IMR-90 (cell line): ENCODE results near the gene SCAANT1. TPM values are rescaled to one million over a fixed set of nuclear protein-coding genes. Genes with fewer than 3 reads are reported as not detected.
A peak's percentile ranks its signal among the peaks of the same experiment; 100 is the strongest.

ENCODE experiments used
- ATAC-seq: fragments of 200-7000 bp; cut with Tn5 transposase; 2 replicates; pipeline ENCODE4 v1.9.1; 2020; ENCODE audit warnings: low read depth, mild to moderate bottlenecking, moderate library complexity
- BruUV-seq: library from RNA; stranded (reverse); fragments of 400-500 nt; replicated peaks from 2 replicates; lab custom pipeline; 2021; lab: Mats Ljungman, UMichigan
- CTCF ChIA-PET: fragments of 300-600 bp; formaldehyde crosslinking; extraction: SDS; loops from one replicate; lab custom pipeline; 2021; ENCODE audit warnings: antibody characterized with exemption; lab: Yijun Ruan, JAX
- POLR2A ChIA-PET: fragments of 300-600 bp; sonication (Branson Sonifier 250); formaldehyde crosslinking; loops from one replicate; lab custom pipeline; 2022; ENCODE audit warnings: antibody characterized with exemption; ENCODE audit not compliant: unreplicated experiment; lab: Charles Lee
- DNase-seq: peaks from one replicate; pipeline ENCODE4 v3.0.0; 2013
- H2AFZ ChIP-seq: replicated peaks from 2 replicates; pipeline ENCODE3; 2013; ENCODE audit warnings: low read length, mild to moderate bottlenecking; ENCODE audit not compliant: poor library complexity
- H2AK5ac ChIP-seq: 2 replicates; pipeline ENCODE4 v1.6.1; 2013; ENCODE audit warnings: low read depth, low read length, inconsistent platforms
- H2AK9ac ChIP-seq: replicated peaks from 2 replicates; pipeline ENCODE3; 2013; ENCODE audit warnings: mild to moderate bottlenecking, low read depth, low read length, moderate library complexity; ENCODE audit not compliant: poor library complexity
- H2BK120ac ChIP-seq: 2 replicates; pipeline ENCODE4 v1.6.1; 2013; ENCODE audit warnings: low read depth, low read length, inconsistent platforms
- H2BK15ac ChIP-seq: 3 replicates; pipeline ENCODE4 v1.6.1; 2013; ENCODE audit warnings: low read depth, low read length, inconsistent platforms
- H2BK20ac ChIP-seq: 2 replicates; pipeline ENCODE4 v1.6.1; 2013; ENCODE audit warnings: low read depth, mild to moderate bottlenecking, inconsistent platforms, low read length, moderate library complexity
- H2BK5ac ChIP-seq: 2 replicates; pipeline ENCODE4 v1.6.1; 2013; ENCODE audit warnings: mild to moderate bottlenecking, low read depth, low read length, inconsistent platforms; ENCODE audit not compliant: poor library complexity, severe bottlenecking
- H3K14ac ChIP-seq: replicated peaks from 2 replicates; pipeline ENCODE4 v1.6.1; 2013; ENCODE audit warnings: low read depth, low read length, inconsistent platforms
- H3K18ac ChIP-seq: 2 replicates; pipeline ENCODE4 v1.6.1; 2013; ENCODE audit warnings: low read depth, low read length, control low read depth
- H3K23ac ChIP-seq: 2 replicates; pipeline ENCODE4 v1.6.1; 2013; ENCODE audit warnings: low read depth, low read length, inconsistent platforms
- H3K27ac ChIP-seq: 2 replicates; pipeline ENCODE4 v1.5.1; 2013; ENCODE audit warnings: mild to moderate bottlenecking, control low read depth, low read length; ENCODE audit not compliant: insufficient read depth
- H3K27me3 ChIP-seq: 2 replicates; pipeline ENCODE4 v1.6.1; 2013; ENCODE audit warnings: low read length; ENCODE audit not compliant: control insufficient read depth, insufficient read depth
- H3K36me3 ChIP-seq: 2 replicates; pipeline ENCODE4 v1.6.1; 2013; ENCODE audit warnings: low read length, mixed read lengths; ENCODE audit not compliant: control insufficient read depth, insufficient read depth
- H3K4ac ChIP-seq: 2 replicates; pipeline ENCODE4 v1.6.1; 2013; ENCODE audit warnings: low read depth, low read length, inconsistent platforms
- H3K4me1 ChIP-seq: 2 replicates; pipeline ENCODE4 v1.6.1; 2013; ENCODE audit warnings: low read length, mixed read lengths; ENCODE audit not compliant: control insufficient read depth, insufficient read depth
- H3K4me2 ChIP-seq: 2 replicates; pipeline ENCODE4 v1.6.1; 2013; ENCODE audit warnings: low read depth, mild to moderate bottlenecking, control low read depth, low read length, moderate library complexity
- H3K4me3 ChIP-seq: 2 replicates; pipeline ENCODE4 v1.5.1; 2013; ENCODE audit warnings: low read depth, mild to moderate bottlenecking, control low read depth, low read length, moderate library complexity; ENCODE audit not compliant: insufficient read depth
- H3K56ac ChIP-seq: 2 replicates; pipeline ENCODE4 v1.6.1; 2013; ENCODE audit warnings: low read length, inconsistent platforms; ENCODE audit not compliant: insufficient read depth; ENCODE audit errors: extremely low read depth
- H3K79me1 ChIP-seq, 2 experiments: 2 replicates each; pipeline ENCODE4 v1.6.1; 2013; ENCODE audit warnings: low read length in 2 of 2, inconsistent platforms in 1 of 2, low read depth in 1 of 2
- H3K9ac ChIP-seq: 2 replicates; pipeline ENCODE4 v1.6.1; 2013; ENCODE audit warnings: low read depth, low read length, control low read depth
- H3K9me1 ChIP-seq: 2 replicates; pipeline ENCODE4 v1.6.1; 2013; ENCODE audit warnings: low read length, inconsistent platforms; ENCODE audit not compliant: insufficient read depth
- H3K9me3 ChIP-seq: 2 replicates; pipeline ENCODE4 v1.6.1; 2013; ENCODE audit warnings: low read length; ENCODE audit not compliant: control insufficient read depth, insufficient read depth
- H4K20me1 ChIP-seq: 2 replicates; pipeline ENCODE4 v1.6.1; 2013; ENCODE audit warnings: low read length, inconsistent platforms; ENCODE audit not compliant: insufficient read depth
- H4K5ac ChIP-seq: 2 replicates; pipeline ENCODE4 v1.6.1; 2013; ENCODE audit warnings: mild to moderate bottlenecking, low read depth, low read length, control low read depth
- H4K8ac ChIP-seq, 2 experiments: 2 replicates each; pipeline ENCODE4 v1.6.1; 2013; ENCODE audit warnings: low read depth in 2 of 2, low read length in 2 of 2, control low read depth in 1 of 2, inconsistent platforms in 1 of 2
- H4K91ac ChIP-seq: 2 replicates; pipeline ENCODE4 v1.6.1; 2013; ENCODE audit warnings: low read depth, low read length, inconsistent platforms; ENCODE audit not compliant: insufficient read depth
- BHLHE40 ChIP-seq: fragments of 150-350 bp; IDR thresholded peaks from 2 replicates; pipeline ENCODE4 v1.6.1; 2016; ENCODE audit warnings: mild to moderate bottlenecking, low read depth, low read length
- CEBPB ChIP-seq: IDR thresholded peaks from 2 replicates; pipeline ENCODE4 v1.6.1; 2012; ENCODE audit warnings: low read depth, low read length, improper control_type of control experiment
- CHD1 ChIP-seq: IDR thresholded peaks from 2 replicates; pipeline ENCODE4 v1.6.1; 2012; ENCODE audit warnings: low read depth, low read length, improper control_type of control experiment
- FOS ChIP-seq: fragments of 150-350 bp; IDR thresholded peaks from 2 replicates; pipeline ENCODE4 v1.6.1; 2016; ENCODE audit warnings: low read depth, low read length
- MAFK ChIP-seq: IDR thresholded peaks from 2 replicates; pipeline ENCODE4 v1.6.1; 2012; ENCODE audit warnings: low read depth, low read length, improper control_type of control experiment
- MAZ ChIP-seq: IDR thresholded peaks from 2 replicates; pipeline ENCODE4 v1.6.1; 2012; ENCODE audit warnings: low read depth, mild to moderate bottlenecking, low read length, improper control_type of control experiment, moderate library complexity, borderline replicate concordance
- MXI1 ChIP-seq: IDR thresholded peaks from 2 replicates; pipeline ENCODE4 v1.6.1; 2012; ENCODE audit warnings: low read depth, mild to moderate bottlenecking, low read length, moderate library complexity, borderline replicate concordance
- NFE2L2 ChIP-seq: fragments of 150-350 bp; IDR thresholded peaks from 2 replicates; pipeline ENCODE4 v1.6.1; 2016; ENCODE audit warnings: low read depth, mild to moderate bottlenecking, low read length
- POLR2A ChIP-seq: IDR thresholded peaks from 2 replicates; pipeline ENCODE4 v1.6.1; 2012; ENCODE audit warnings: mild to moderate bottlenecking, low read depth, low read length
- RAD21 ChIP-seq: IDR thresholded peaks from 2 replicates; pipeline ENCODE4 v1.6.1; 2012; ENCODE audit warnings: low read length, improper control_type of control experiment
- RCOR1 ChIP-seq: IDR thresholded peaks from 2 replicates; pipeline ENCODE4 v1.6.1; 2012; ENCODE audit warnings: mild to moderate bottlenecking, low read length, improper control_type of control experiment; ENCODE audit not compliant: insufficient replicate concordance
- RFX5 ChIP-seq: IDR thresholded peaks from 2 replicates; pipeline ENCODE4 v1.8.0; 2012; ENCODE audit warnings: low read depth, mild to moderate bottlenecking, low read length, moderate library complexity
- SMC3 ChIP-seq: fragments of 150-350 bp; IDR thresholded peaks from 2 replicates; pipeline ENCODE4 v1.6.1; 2016; ENCODE audit warnings: low read depth, mild to moderate bottlenecking, antibody characterized with exemption, low read length, moderate library complexity
- WGBS, 2 experiments: methylation state at CpG; one replicate each; pipeline versions ENCODE4 v1.1.5 to v1.1.7; 2013; ENCODE audit warnings: missing lambda C conversion rate in 2 of 2; ENCODE audit not compliant: insufficient read length in 1 of 2; ENCODE audit errors: extremely low coverage in 2 of 2; 5-methylcytosine and 5-hydroxymethylcytosine counted together
- dilution Hi-C: fragments of 300-500 bp; cut with HindIII; formaldehyde crosslinking; loops from one replicate; pipeline ENCODE4 v1.14.3; 2018; ENCODE audit warnings: low sequenced_read_pairs; ENCODE audit not compliant: unreplicated experiment
- in situ Hi-C: fragments of 300-500 bp; cut with MboI; formaldehyde crosslinking; loops from 3 replicates; pipeline ENCODE4 v1.14.3; 2019; ENCODE audit warnings: low sequenced_read_pairs, inconsistent platforms, mixed read lengths
- intact Hi-C: fragments of 100-400 bp; cut with micrococcal nuclease; formaldehyde crosslinking; loops from 2 replicates; pipeline ENCODE4 v1.10.0; 2022
- polyA plus RNA-seq, 3 experiments: library from polyadenylated mRNA; depleted of rRNA; stranded (reverse); fragments of >200 nt; gene quantifications; 2 replicates each; pipeline ENCODE4 v1.2.3, GENCODE V29; 2012; ENCODE audit warnings: low replicate concordance in 1 of 3
- total RNA-seq: library from RNA; depleted of rRNA; stranded (reverse); fragments of >200 nt; gene quantifications from 2 replicates; pipeline ENCODE4 v1.2.3, GENCODE V29; 2012
- TF ChIP-seq, protein P1 (sequence below): fragments of 150-350 bp; IDR thresholded peaks from 2 replicates; pipeline ENCODE4 v1.6.1; 2017; ENCODE audit warnings: mild to moderate bottlenecking, antibody characterized with exemption, low read length, low read depth
- TF ChIP-seq, protein P2 (sequence below): fragments of 150-350 bp; IDR thresholded peaks from 2 replicates; pipeline ENCODE4 v1.6.1; 2016; ENCODE audit warnings: low read depth, mild to moderate bottlenecking, low read length, moderate library complexity, borderline replicate concordance
- TF ChIP-seq, protein P3 (sequence below): conservative IDR thresholded peaks from 2 replicates; pipeline ENCODE4 v1.5.1; 2012; ENCODE audit warnings: mild to moderate bottlenecking, low read depth, low read length, improper control_type of control experiment

The SCAANT1 gene
- total and polyA plus RNA-seq, 2 of the 4 experiments (the other 2 are of a cell fraction), result not detected

GRCh38 chr3:63864965-63865327 is 47.2 kb downstream of the SCAANT1 start:
- peak overlapping the region; percentile 87 for H3K14ac ChIP-seq
- DNase-seq (no peak), ATAC-seq (no peak)
- peak overlapping the region; percentile 82 for H3K9ac ChIP-seq
- peak overlapping the region; percentile 77; the same call in 1 of the 2 replicates for H2BK120ac ChIP-seq
- peak overlapping the region; percentile 99 for H3K23ac ChIP-seq
- H3K4me1 ChIP-seq, result peaks cover 3% of the 10 kb centered on the region; the same call in 1 of the 2 replicates
- H3K4me3 ChIP-seq, result peak overlapping the region; percentile 94
- peak overlapping the region; percentile 75 for H2BK5ac ChIP-seq
- peak overlapping the region; percentile 99 for H3K4me2 ChIP-seq
- peak overlapping the region; percentile 68 for H3K4ac ChIP-seq
- ChIA-PET POLR2A (no interaction called here), CTCF (no interaction called here)
- H3K9me1 ChIP-seq, result peaks cover 7% of the 10 kb centered on the region
- no peaks in the 10 kb centered on the region; the same call in 1 of the 2 replicates for H3K36me3 ChIP-seq
- no CpG with 5 or more reads among the region's 3 CpGs for WGBS, 2 experiments
- TF ChIP-seq, protein P1, sequence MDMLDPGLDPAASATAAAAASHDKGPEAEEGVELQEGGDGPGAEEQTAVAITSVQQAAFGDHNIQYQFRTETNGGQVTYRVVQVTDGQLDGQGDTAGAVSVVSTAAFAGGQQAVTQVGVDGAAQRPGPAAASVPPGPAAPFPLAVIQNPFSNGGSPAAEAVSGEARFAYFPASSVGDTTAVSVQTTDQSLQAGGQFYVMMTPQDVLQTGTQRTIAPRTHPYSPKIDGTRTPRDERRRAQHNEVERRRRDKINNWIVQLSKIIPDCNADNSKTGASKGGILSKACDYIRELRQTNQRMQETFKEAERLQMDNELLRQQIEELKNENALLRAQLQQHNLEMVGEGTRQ, result no peak
- TF ChIP-seq FOS, result no peak
- TF ChIP-seq NFE2L2, result no peak
- TF ChIP-seq, protein P2, sequence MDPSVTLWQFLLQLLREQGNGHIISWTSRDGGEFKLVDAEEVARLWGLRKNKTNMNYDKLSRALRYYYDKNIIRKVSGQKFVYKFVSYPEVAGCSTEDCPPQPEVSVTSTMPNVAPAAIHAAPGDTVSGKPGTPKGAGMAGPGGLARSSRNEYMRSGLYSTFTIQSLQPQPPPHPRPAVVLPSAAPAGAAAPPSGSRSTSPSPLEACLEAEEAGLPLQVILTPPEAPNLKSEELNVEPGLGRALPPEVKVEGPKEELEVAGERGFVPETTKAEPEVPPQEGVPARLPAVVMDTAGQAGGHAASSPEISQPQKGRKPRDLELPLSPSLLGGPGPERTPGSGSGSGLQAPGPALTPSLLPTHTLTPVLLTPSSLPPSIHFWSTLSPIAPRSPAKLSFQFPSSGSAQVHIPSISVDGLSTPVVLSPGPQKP, result no peak
- no peak for TF ChIP-seq POLR2A
- no peak for TF ChIP-seq BHLHE40
- TF ChIP-seq CHD1, result no peak
- no peak for TF ChIP-seq MAFK
- no peak for TF ChIP-seq MAZ
- TF ChIP-seq SMC3, result no peak
- no peak for TF ChIP-seq RAD21
- TF ChIP-seq MXI1, result no peak
- TF ChIP-seq, protein P3, sequence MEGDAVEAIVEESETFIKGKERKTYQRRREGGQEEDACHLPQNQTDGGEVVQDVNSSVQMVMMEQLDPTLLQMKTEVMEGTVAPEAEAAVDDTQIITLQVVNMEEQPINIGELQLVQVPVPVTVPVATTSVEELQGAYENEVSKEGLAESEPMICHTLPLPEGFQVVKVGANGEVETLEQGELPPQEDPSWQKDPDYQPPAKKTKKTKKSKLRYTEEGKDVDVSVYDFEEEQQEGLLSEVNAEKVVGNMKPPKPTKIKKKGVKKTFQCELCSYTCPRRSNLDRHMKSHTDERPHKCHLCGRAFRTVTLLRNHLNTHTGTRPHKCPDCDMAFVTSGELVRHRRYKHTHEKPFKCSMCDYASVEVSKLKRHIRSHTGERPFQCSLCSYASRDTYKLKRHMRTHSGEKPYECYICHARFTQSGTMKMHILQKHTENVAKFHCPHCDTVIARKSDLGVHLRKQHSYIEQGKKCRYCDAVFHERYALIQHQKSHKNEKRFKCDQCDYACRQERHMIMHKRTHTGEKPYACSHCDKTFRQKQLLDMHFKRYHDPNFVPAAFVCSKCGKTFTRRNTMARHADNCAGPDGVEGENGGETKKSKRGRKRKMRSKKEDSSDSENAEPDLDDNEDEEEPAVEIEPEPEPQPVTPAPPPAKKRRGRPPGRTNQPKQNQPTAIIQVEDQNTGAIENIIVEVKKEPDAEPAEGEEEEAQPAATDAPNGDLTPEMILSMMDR, result no peak
- no peak for TF ChIP-seq CEBPB
- TF ChIP-seq RCOR1, result no peak
- TF ChIP-seq RFX5, result no peak
- peak overlapping the region; percentile 79 for H3K18ac ChIP-seq
- in situ Hi-C loops, result no loop called here
- peak overlapping the region; percentile 69 for H3K27ac ChIP-seq
- H3K27me3 ChIP-seq, result no peaks in the 10 kb centered on the region
- peak overlapping the region; percentile 81 for H4K91ac ChIP-seq
- peak overlapping the region; percentile 48; the same call in 1 of the 2 replicates for H3K56ac ChIP-seq
- H4K20me1 ChIP-seq, result no peaks in the 10 kb centered on the region; the same call in 1 of the 2 replicates
- no peak overlapping the region; the same call in 2 of the 3 replicates for H2BK15ac ChIP-seq
- H3K9me3 ChIP-seq, result no peaks in the 10 kb centered on the region
- H4K5ac ChIP-seq, result peak overlapping the region; percentile 82; the same call in 1 of the 2 replicates
- H2AK9ac ChIP-seq, result peak overlapping the region; percentile 96
- H2AK5ac ChIP-seq, result peak overlapping the region; percentile 86; the same call in 1 of the 2 replicates
- H2BK20ac ChIP-seq, result peak overlapping the region; percentile 70; the same call in 1 of the 2 replicates
- dilution Hi-C loops, result no loop called here
- BruUV-seq, result TSS peak; percentile 43
- intact Hi-C loops, result loop anchor here (5.0 kb wide), 1 partner anchor 112 kb away; no protein-coding TSS in a partner anchor
- peak overlapping the region; percentile 89 for H2AFZ ChIP-seq
- H4K8ac ChIP-seq, result peak overlapping the region; percentile 53 to 89
- peaks cover 42 to 67% of the 10 kb centered on the region in 2 experiments for H3K79me1 ChIP-seq
